A549 (cell line): ENCODE data around the gene DYRK1A. TPM values are rescaled to one million over a fixed set of nuclear protein-coding genes. Genes with fewer than 3 reads are reported as not detected.

Experiments
- ATAC-seq, 2 experiments: fragments of 200-7000 bp in 1 of 2; fragments of >200 bp in 1 of 2; cut with Nextera tagmentation in 1 of 2; cut with Tn5 transposase in 1 of 2; 3 replicates each; pipeline versions ENCODE4 v1.8.0 to v1.9.1; 2018 to 2020; ENCODE audit warnings: mild to moderate bottlenecking in 1 of 2, moderate library complexity in 1 of 2
- CTCF ChIA-PET: fragments of 300-600 bp; sonication (Branson Sonifier 250); formaldehyde crosslinking; extraction: SDS; loops from one replicate; lab custom pipeline; 2021; ENCODE audit warnings: antibody characterized with exemption, inconsistent platforms; lab: Yijun Ruan, JAX
- POLR2A ChIA-PET: fragments of 350-600 bp; formaldehyde crosslinking; extraction: SDS; loops from one replicate; lab custom pipeline; 2021; ENCODE audit warnings: antibody characterized with exemption, inconsistent platforms; lab: Yijun Ruan, JAX
- DNase-seq, 2 experiments: peaks; one replicate each; pipeline versions ENCODE4 v3.0.0 to v3.0.0-alpha.2; 2011 to 2016; ENCODE audit warnings: low read depth in 1 of 2, low spot score in 1 of 2
- FAIRE-seq: peaks from 2 replicates; lab custom pipeline; 2011; peaks lifted over from hg19 to GRCh38; lab: Jason Lieb, UNC
- H3K27ac ChIP-seq, 2 experiments: fragments of >200 bp; sonication (Bioruptor Twin); formaldehyde crosslinking; 3 replicates each; pipeline ENCODE4 v1.5.1; 2016 to 2017
- H3K4me1 ChIP-seq: fragments of >200 bp; sonication (Bioruptor Twin); formaldehyde crosslinking; 3 replicates; pipeline ENCODE4 v1.6.1; 2016
- H3K4me2 ChIP-seq: fragments of >200 bp; sonication (Bioruptor Twin); formaldehyde crosslinking; 3 replicates; pipeline ENCODE4 v1.6.1; 2016
- H3K4me3 ChIP-seq: fragments of >200 bp; sonication (Bioruptor Twin); formaldehyde crosslinking; 3 replicates; pipeline ENCODE4 v1.5.1; 2016
- H3K9me3 ChIP-seq: fragments of >200 bp; sonication (Bioruptor Twin); formaldehyde crosslinking; 3 replicates; pipeline ENCODE4 v1.6.1; 2016
- BHLHE40 ChIP-seq: IDR thresholded peaks from 2 replicates; pipeline ENCODE4 v1.6.1; 2012; ENCODE audit warnings: low read depth, low read length, inconsistent platforms
- CHD4 ChIP-seq: fragments of 200-600 bp; sonication (generic); IDR thresholded peaks from 2 replicates; pipeline ENCODE4 v1.6.1; 2016; ENCODE audit warnings: antibody characterized with exemption, mild to moderate bottlenecking, borderline replicate concordance
- EHF ChIP-seq: fragments of 250-450 bp; sonication (Bioruptor Pico); IDR thresholded peaks from 2 replicates; pipeline ENCODE4 v1.5.0; 2020; ENCODE audit warnings: mild to moderate bottlenecking
- EHMT2 ChIP-seq: fragments of 200-600 bp; sonication (generic); IDR thresholded peaks from 2 replicates; pipeline ENCODE4 v1.6.1; 2016; ENCODE audit warnings: antibody characterized with exemption, low read depth, mild to moderate bottlenecking, moderate library complexity
- FOSB ChIP-seq: fragments of 250-450 bp; sonication (Bioruptor Pico); IDR thresholded peaks from 2 replicates; pipeline ENCODE4 v1.5.0; 2020; ENCODE audit warnings: mild to moderate bottlenecking, moderate library complexity
- FOXS1 ChIP-seq: fragments of 250-450 bp; sonication (Bioruptor Pico); IDR thresholded peaks from 2 replicates; pipeline ENCODE4 v1.5.0; 2020; ENCODE audit warnings: mild to moderate bottlenecking, moderate library complexity
- HDAC2 ChIP-seq: fragments of 200-600 bp; sonication (generic); IDR thresholded peaks from 2 replicates; pipeline ENCODE4 v1.6.1; 2016
- HOXB13 ChIP-seq: fragments of 250-450 bp; sonication (Bioruptor Pico); IDR thresholded peaks from 2 replicates; pipeline ENCODE4 v1.5.0; 2020; ENCODE audit warnings: low read depth, mild to moderate bottlenecking, moderate library complexity
- JUN ChIP-seq, 2 experiments: fragments of >200 bp; sonication (Bioruptor Twin); formaldehyde crosslinking; IDR thresholded peaks; 2 replicates in 1 of 2; 3 replicates in 1 of 2; pipeline ENCODE4 v1.6.1; 2016 to 2017
- JUNB ChIP-seq: fragments of >200 bp; sonication (Bioruptor Twin); formaldehyde crosslinking; IDR thresholded peaks from 2 replicates; pipeline ENCODE4 v1.6.1; 2016
- KDM1A ChIP-seq: fragments of 200-600 bp; sonication (generic); IDR thresholded peaks from 2 replicates; pipeline ENCODE4 v1.6.1; 2016; ENCODE audit warnings: low read depth, mild to moderate bottlenecking
- KDM5A ChIP-seq: fragments of 200-600 bp; sonication (generic); IDR thresholded peaks from 2 replicates; pipeline ENCODE4 v1.6.1; 2016; ENCODE audit warnings: antibody characterized with exemption, mild to moderate bottlenecking
- MAFK ChIP-seq: fragments of 450-650 bp; IDR thresholded peaks from 2 replicates; pipeline ENCODE4 v1.6.1; 2014; ENCODE audit not compliant: partially characterized antibody
- MAZ ChIP-seq: fragments of 150-350 bp; IDR thresholded peaks from 2 replicates; pipeline ENCODE4 v1.6.1; 2014; ENCODE audit warnings: antibody characterized with exemption, low read depth, low read length, borderline replicate concordance
- NFE2L2 ChIP-seq: fragments of 150-350 bp; conservative IDR thresholded peaks from 2 replicates; pipeline ENCODE4 v1.6.1; 2014; ENCODE audit warnings: low read length
- PHF8 ChIP-seq: fragments of 200-600 bp; sonication (generic); IDR thresholded peaks from 2 replicates; pipeline ENCODE4 v1.6.1; 2016; ENCODE audit warnings: low read depth, mild to moderate bottlenecking, antibody characterized with exemption, moderate library complexity, borderline replicate concordance
- POLR2AphosphoS2 ChIP-seq: conservative IDR thresholded peaks from 2 replicates; pipeline ENCODE4 v1.6.1; 2012; ENCODE audit warnings: low read length, improper control_type of control experiment, inconsistent platforms
- RNF2 ChIP-seq: fragments of 200-600 bp; sonication (generic); IDR thresholded peaks from 2 replicates; pipeline ENCODE4 v1.6.1; 2016; ENCODE audit warnings: low read depth, mild to moderate bottlenecking, antibody characterized with exemption, moderate library complexity, borderline replicate concordance
- TFCP2L1 ChIP-seq: fragments of 250-450 bp; sonication (Bioruptor Pico); IDR thresholded peaks from 2 replicates; pipeline ENCODE4 v1.5.0; 2021; ENCODE audit warnings: mild to moderate bottlenecking
- TP53 ChIP-seq: fragments of 250-450 bp; sonication (Bioruptor Pico); IDR thresholded peaks from 2 replicates; pipeline ENCODE4 v1.5.0; 2021; ENCODE audit warnings: mild to moderate bottlenecking, moderate library complexity
- ZC3H11A ChIP-seq: fragments of 450-650 bp; IDR thresholded peaks from 2 replicates; pipeline ENCODE4 v1.6.1; 2014; ENCODE audit warnings: antibody characterized with exemption, mild to moderate bottlenecking
- ZNF302 ChIP-seq: fragments of 250-450 bp; sonication (Bioruptor Pico); IDR thresholded peaks from 2 replicates; pipeline ENCODE4 v1.9.0; 2021; ENCODE audit warnings: inconsistent platforms, mild to moderate bottlenecking, moderate library complexity
- WGBS: methylation state at CpG from one replicate; pipeline ENCODE4 v1.1.6; 2017; ENCODE audit errors: missing lambda C conversion rate; 5-methylcytosine and 5-hydroxymethylcytosine counted together
- polyA plus RNA-seq, 4 experiments: library from polyadenylated mRNA; depleted of rRNA in 3 of 4; stranded (reverse); fragments of >200 nt; fragmentation: RNase III in 1 of 4; extraction: RNeasy Plus Mini Kit Qiagen cat#74134 plus additional on column Dnase treatment in 1 of 4; gene quantifications; 2 replicates in 3 of 4; 3 replicates in 1 of 4; pipeline ENCODE4 v1.2.3, GENCODE V29; 2011 to 2017
- TF ChIP-seq, protein P1 (sequence below): fragments of >200 bp; sonication (Bioruptor Twin); formaldehyde crosslinking; IDR thresholded peaks from 2 replicates; pipeline ENCODE4 v1.6.1; 2016
- TF ChIP-seq, protein P2 (sequence below): fragments of >200 bp; sonication (Bioruptor Twin); formaldehyde crosslinking; IDR thresholded peaks from 3 replicates; pipeline ENCODE4 v1.5.1; 2016
- TF ChIP-seq, protein P3 (sequence below): IDR thresholded peaks from 2 replicates; pipeline ENCODE4 v1.6.1; 2012
- TF ChIP-seq, protein P4 (sequence below): fragments of >200 bp; sonication (Bioruptor Twin); formaldehyde crosslinking; IDR thresholded peaks from 3 replicates; pipeline ENCODE4 v1.6.1; 2016

The DYRK1A gene
- polyA plus RNA-seq, 2 of the 4 experiments (the other 2 are of a cell fraction), result 12.7 to 29.4 TPM

DNA sequence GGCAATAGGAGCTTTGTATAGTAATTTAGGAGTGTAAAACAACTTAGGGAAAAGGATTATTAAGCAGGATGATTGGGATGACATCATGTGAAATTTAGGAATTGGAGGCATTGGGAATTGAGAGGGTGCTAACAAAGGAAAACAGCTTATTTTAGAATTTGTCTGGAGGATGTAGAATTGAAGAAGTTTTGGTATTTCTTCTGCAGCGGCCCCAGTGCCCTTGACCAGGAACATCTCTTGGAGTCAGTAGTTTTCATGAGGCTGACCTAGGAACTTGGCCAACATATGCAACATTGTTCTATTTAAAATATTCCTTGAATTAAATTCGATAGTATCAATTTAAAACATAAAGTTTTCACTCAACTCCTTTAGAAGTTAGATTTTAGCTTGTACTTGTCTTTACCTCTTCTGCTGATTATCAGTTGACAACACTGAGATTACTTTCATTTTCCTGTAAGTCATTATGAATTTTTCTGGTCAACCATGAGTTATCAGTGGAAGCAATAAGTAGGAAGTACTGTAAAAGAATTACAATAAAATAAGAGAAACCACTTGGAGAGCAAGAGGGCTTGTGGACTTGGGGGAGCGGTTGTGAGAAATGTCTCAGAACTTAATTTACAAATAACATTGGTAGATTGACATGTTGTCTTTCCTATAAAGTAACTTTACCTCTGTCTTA is 52.8 kb downstream of the DYRK1A start:
- no peak for DNase-seq
- Histone ChIP-seq H3K4me2 (no peak overlapping the region), H3K9me3 (no peaks in the 10 kb centered on the region), H3K4me3 (no peak overlapping the region), H3K27ac (no peak overlapping the region), H3K4me1 (peaks cover 26% of the 10 kb centered on the region; the same call in 1 of the 3 replicates)
- ATAC-seq, result no peak
- TF ChIP-seq JUN (IDR thresholded peaks at IDR 0.05), result no peak
- TF ChIP-seq, protein P1, sequence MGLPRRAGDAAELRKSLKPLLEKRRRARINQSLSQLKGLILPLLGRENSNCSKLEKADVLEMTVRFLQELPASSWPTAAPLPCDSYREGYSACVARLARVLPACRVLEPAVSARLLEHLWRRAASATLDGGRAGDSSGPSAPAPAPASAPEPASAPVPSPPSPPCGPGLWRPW, result no peak
- no peak for TF ChIP-seq PHF8
- no peak for TF ChIP-seq NFE2L2
- TF ChIP-seq MAFK, result no peak
- TF ChIP-seq, protein P2, sequence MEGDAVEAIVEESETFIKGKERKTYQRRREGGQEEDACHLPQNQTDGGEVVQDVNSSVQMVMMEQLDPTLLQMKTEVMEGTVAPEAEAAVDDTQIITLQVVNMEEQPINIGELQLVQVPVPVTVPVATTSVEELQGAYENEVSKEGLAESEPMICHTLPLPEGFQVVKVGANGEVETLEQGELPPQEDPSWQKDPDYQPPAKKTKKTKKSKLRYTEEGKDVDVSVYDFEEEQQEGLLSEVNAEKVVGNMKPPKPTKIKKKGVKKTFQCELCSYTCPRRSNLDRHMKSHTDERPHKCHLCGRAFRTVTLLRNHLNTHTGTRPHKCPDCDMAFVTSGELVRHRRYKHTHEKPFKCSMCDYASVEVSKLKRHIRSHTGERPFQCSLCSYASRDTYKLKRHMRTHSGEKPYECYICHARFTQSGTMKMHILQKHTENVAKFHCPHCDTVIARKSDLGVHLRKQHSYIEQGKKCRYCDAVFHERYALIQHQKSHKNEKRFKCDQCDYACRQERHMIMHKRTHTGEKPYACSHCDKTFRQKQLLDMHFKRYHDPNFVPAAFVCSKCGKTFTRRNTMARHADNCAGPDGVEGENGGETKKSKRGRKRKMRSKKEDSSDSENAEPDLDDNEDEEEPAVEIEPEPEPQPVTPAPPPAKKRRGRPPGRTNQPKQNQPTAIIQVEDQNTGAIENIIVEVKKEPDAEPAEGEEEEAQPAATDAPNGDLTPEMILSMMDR, result no peak
- TF ChIP-seq ZC3H11A, result no peak
- no peak for TF ChIP-seq TFCP2L1 (CRISPR knock-in tag)
- TF ChIP-seq, protein P3, sequence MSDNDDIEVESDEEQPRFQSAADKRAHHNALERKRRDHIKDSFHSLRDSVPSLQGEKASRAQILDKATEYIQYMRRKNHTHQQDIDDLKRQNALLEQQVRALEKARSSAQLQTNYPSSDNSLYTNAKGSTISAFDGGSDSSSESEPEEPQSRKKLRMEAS, result no peak
- no peak for TF ChIP-seq KDM5A
- TF ChIP-seq MAZ, result no peak
- CTCF ChIA-PET, result no interaction called here
- FAIRE-seq, result no peak
- POLR2A ChIA-PET, result no interaction called here
- 95% methylated on average over 3 of the region's 3 CpGs for WGBS

DNA sequence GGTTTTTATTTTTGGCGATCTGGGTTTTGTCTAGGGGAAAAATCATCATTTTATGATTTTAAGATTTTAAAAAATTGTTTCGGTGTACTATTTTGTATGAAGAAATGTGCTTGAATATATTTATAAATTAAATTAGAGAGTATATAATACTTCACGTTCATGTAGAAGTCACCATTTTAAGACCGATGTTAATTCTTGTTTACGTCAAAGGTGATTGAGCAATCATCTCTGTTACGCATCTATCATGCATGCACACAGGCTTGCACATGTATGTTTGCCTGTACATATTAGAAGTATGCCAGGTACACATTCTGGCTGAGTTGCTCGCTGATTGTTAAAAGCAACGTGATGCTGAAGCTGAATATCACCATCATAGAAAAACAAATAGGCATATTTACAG is 54.7 kb downstream of the DYRK1A start:
- FAIRE-seq (no peak), ATAC-seq (no peak), DNase-seq (no peak)
- Histone ChIP-seq H3K9me3 (no peaks in the 10 kb centered on the region), H3K4me1 (peaks cover 14% of the 10 kb centered on the region; the same call in 1 of the 3 replicates), H3K4me2 (no peak overlapping the region), H3K4me3 (no peak overlapping the region), H3K27ac (no peak overlapping the region)
- no peak for TF ChIP-seq FOSB
- TF ChIP-seq, protein P2, result no peak
- TF ChIP-seq RNF2, result no peak
- no peak for TF ChIP-seq ZC3H11A
- TF ChIP-seq, protein P4, sequence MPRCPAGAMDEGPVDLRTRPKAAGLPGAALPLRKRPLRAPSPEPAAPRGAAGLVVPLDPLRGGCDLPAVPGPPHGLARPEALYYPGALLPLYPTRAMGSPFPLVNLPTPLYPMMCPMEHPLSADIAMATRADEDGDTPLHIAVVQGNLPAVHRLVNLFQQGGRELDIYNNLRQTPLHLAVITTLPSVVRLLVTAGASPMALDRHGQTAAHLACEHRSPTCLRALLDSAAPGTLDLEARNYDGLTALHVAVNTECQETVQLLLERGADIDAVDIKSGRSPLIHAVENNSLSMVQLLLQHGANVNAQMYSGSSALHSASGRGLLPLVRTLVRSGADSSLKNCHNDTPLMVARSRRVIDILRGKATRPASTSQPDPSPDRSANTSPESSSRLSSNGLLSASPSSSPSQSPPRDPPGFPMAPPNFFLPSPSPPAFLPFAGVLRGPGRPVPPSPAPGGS, result no peak
- TF ChIP-seq FOXS1 (CRISPR knock-in tag), result no peak
- TF ChIP-seq HOXB13 (CRISPR knock-in tag), result no peak
- TF ChIP-seq, protein P3, result no peak
- no peak for TF ChIP-seq JUN (IDR thresholded peaks at IDR 0.05)
- CTCF ChIA-PET, result no interaction called here
- POLR2A ChIA-PET, result no interaction called here
- WGBS, result 88% methylated on average over 8 of the region's 8 CpGs

DNA sequence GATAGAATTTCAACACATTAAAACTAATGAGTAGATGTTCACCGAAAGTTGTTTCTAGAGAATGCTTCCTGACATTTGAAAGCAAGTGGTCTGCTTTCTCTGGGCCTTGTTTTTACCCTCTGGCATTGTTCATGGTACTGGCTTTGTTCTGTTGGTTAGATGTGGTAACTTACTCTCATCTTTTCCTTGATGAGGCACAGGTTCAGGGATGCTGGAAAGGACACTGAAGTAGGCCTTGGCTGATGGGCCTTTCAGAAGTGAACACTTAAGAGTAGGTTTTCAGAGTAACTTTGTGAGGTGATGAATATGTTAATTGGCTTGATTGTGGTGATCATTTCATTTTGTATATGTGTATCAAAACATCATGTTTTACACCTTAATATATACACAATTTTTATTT is 55.8 kb downstream of the DYRK1A start:
- no peaks in the 10 kb centered on the region for H3K9me3 ChIP-seq
- WGBS, result 96% methylated on average over 1 of the region's 1 CpG
- H3K4me1 ChIP-seq, result peaks cover 18% of the 10 kb centered on the region; the same call in 1 of the 3 replicates
- H3K4me3 ChIP-seq, result no peak overlapping the region
- ChIA-PET POLR2A (no interaction called here), CTCF (no interaction called here)
- FAIRE-seq (no peak), ATAC-seq (no peak), DNase-seq (no peak)
- TF ChIP-seq TP53 (CRISPR knock-in tag), result no peak
- no peak for TF ChIP-seq EHF (CRISPR knock-in tag)
- TF ChIP-seq CHD4, result no peak
- TF ChIP-seq HDAC2, result no peak
- TF ChIP-seq JUNB, result no peak
- TF ChIP-seq BHLHE40, result no peak
- TF ChIP-seq POLR2AphosphoS2, result no peak
- TF ChIP-seq EHMT2, result no peak
- TF ChIP-seq KDM1A, result no peak
- TF ChIP-seq ZNF302 (CRISPR knock-in tag), result no peak
- TF ChIP-seq, protein P2, result no peak
- H3K4me2 ChIP-seq, result no peak overlapping the region
- H3K27ac ChIP-seq, result no peak overlapping the region
